Muscle layer of duodenum (tissue), 2 donors: ENCODE data around the gene SCN11A.

Experiments
- H3K27ac ChIP-seq: one replicate; pipeline ENCODE4 v1.7.0; 2013; ENCODE audit warnings: mild to moderate bottlenecking, low read length
- H3K27me3 ChIP-seq: one replicate; pipeline ENCODE4 v1.7.0; 2013; ENCODE audit warnings: low read depth, mild to moderate bottlenecking, control low read depth, low read length
- H3K36me3 ChIP-seq, 2 donors: one replicate each; pipeline ENCODE4 v1.7.0; 2013; ENCODE audit warnings: low read length in 2 of 2, control low read depth in 1 of 2, mild to moderate bottlenecking in 1 of 2; ENCODE audit not compliant: insufficient read depth in 2 of 2, control insufficient read depth in 1 of 2
- H3K4me1 ChIP-seq, 2 donors: one replicate each; pipeline ENCODE4 v1.7.0; 2013; ENCODE audit warnings: low read length in 2 of 2, mild to moderate bottlenecking in 2 of 2, control low read depth in 1 of 2, moderate library complexity in 1 of 2; ENCODE audit not compliant: insufficient read depth in 2 of 2, control insufficient read depth in 1 of 2
- H3K4me3 ChIP-seq, 2 donors: one replicate each; pipeline ENCODE4 v1.7.0; 2013; ENCODE audit warnings: low read length in 2 of 2, low read depth in 1 of 2, mild to moderate bottlenecking in 1 of 2
- H3K9me3 ChIP-seq, 2 donors: one replicate each; pipeline ENCODE4 v1.7.0; 2013; ENCODE audit warnings: low read length in 2 of 2, control low read depth in 1 of 2, mild to moderate bottlenecking in 1 of 2; ENCODE audit not compliant: control insufficient read depth in 1 of 2
- donor health status: healthy.

SCN11A gene

DNA sequence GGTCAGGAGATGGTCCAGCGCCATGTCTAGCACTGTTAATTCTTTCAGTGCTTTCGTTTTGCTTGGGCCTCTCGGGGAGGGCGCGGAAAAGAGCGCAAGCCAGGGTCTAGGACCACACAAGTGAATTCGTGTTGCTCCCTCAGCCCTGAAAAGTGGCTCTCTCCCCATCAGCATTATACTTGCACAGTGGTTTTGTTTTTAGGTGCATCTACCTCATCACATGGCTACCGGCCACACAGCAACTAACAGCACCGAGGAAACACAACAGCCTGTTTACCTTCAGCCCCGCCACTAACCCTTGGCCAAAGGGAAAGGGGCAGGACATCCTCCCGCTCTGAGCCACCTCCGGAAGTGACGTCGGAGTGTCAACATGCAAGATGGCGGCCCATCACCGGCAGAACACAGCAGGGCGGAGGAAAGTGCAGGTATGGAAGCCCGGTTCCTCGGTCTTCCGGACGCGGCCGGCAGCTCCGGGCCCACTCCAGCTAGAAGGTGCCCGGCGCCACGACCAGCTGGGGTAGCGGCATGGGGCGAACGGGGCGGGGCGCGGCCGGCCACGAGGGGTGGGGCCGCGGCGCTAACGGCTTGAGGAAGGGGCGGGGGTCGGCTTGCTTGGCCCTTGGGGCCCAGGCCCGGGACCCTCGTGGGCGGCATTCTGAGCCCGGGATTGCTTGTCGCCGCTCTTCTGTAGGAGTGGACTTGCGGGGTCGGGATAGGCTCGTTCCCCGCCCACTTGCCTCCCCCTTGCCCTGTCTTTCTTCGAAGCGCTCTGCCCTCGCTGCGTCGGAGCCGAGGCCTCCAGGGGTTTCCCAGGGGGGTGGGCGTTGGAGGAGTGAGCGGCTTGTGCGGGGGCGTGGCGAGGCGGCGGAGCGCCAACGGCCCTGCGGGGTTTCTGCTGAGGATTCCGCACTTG is at the start of gene SCN11A, which contains the start of gene WDR48:
SCN11A (minus strand) TSS at position 296 of the 913 bp plus-strand sequence. CDS start 101,582 bp downstream, outside the sequence.
WDR48 (plus strand) TSS at position 368 of the 913 bp plus-strand sequence; CDS start at position 378, 10 bp downstream.
- Histone ChIP-seq H3K27ac (peak within 1 kb of the TSS; percentile 97), H3K4me3 (peak within 1 kb of the TSS; percentile 93 to 100)

DNA sequence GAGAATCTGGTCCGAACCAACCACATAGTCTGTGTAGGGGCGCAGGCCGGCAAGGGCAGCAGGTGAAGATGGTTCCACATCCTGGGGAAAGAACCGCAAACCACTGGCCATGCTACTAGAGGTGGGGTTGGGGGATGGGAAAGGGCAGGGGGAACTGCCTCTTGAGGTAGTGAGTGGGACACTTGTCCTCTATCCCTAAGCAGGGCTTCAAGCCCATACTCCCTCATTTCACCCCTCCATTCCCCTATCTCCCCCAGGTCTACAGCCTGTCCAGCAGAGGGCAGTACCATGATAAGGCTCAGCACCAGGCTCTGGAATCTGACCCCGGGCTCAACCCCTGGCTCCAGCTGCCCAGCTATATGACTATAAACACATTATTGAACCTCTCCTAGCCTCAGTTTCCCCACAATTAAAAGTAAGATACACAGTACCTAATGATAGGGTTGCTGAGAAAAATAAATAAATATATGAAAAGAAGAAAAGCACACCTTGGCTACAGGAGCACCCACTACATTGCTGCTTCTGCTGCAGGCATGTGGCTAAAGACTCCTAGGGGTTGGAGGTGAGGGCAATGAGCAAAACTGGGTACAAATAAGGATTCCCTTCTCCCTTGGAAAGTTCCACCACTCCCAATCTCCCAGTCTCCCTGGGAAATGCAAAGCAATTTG is 49.4 kb upstream of the SCN11A start:
- Histone ChIP-seq H3K4me1 (peaks cover 5 to 34% of the 10 kb centered on the region in 2 donors), H3K4me3 (no peak overlapping the region), H3K9me3 (no peaks in the 10 kb centered on the region), H3K27ac (no peak overlapping the region), H3K36me3 (peaks cover 35 to 48% of the 10 kb centered on the region in 2 donors), H3K27me3 (no peaks in the 10 kb centered on the region)

More for the DNA sequence above, at the start of gene SCN11A, which contains the start of gene WDR48:
- Histone ChIP-seq H3K9me3 (no peaks in the 10 kb centered on the region), H3K27me3 (no peaks in the 10 kb centered on the region), H3K4me1 (peaks cover 5 to 27% of the 10 kb centered on the region in 2 donors), H3K36me3 (no peaks in the 10 kb centered on the region)

DNA sequence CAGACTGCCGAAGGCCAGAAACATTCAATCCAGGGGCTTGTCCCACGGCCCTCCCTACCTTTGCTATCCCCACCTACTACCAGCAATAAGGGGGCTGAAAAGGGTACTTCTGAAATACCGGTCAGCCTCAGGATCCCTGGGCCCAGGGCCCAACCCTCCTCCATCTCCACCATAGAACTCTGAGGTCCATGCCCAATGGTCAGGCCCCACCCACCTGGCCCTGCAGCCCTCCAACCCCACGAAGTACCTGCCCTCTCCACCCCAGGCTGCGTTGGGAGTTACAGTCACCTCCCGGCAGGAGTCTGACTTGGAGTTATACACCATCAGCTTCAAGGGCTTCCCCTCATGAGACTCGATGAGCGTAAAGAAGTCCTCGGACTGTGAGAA is 48.7 kb upstream of the SCN11A start:
- H3K9me3 ChIP-seq: no peaks in the 10 kb centered on the region
- H3K27ac ChIP-seq: no peak overlapping the region
- no peak overlapping the region for H3K4me3 ChIP-seq
- no peaks in the 10 kb centered on the region for H3K27me3 ChIP-seq
- H3K36me3 ChIP-seq: peaks cover 41 to 54% of the 10 kb centered on the region in 2 donors
- peaks cover 4 to 28% of the 10 kb centered on the region in 2 donors for H3K4me1 ChIP-seq

DNA sequence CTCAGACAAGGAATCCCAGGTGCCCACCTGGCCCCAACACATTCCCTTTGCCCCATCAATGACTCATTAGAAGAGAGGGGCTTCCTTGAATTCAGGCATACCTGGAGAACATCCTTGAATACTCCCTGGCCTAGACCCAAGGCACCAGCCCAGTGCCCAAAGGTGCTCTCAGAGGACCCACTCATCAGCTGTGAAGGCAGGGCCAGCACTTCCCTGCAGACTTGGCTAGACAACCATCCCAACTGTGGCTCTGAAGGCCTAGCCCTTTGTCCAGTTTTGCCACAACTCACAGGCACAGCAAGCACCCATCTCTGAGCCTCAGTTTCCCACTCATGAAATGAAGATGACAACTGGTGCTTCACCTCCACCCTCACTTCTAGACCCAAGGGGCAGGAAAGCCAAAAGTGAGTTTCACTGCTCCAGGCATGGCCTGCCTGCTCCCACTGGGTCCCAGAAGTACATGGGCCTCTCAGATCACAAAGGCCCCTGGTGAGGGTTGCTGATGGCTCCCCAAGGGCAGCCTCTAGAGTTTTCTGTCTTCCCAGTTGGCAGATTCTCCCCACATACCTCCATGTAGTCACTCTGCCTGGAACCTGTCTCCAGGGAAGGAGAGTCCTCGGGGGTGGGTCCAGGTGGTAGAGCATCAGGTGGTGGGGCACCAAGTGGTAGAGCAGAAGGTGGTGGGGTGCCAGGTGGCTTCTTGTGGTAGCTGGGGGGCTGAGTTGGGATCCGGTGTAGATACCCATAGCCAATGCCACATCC is 48.2 kb upstream of the SCN11A start:
- H3K36me3 ChIP-seq: peaks cover 45 to 60% of the 10 kb centered on the region in 2 donors
- no peaks in the 10 kb centered on the region for H3K27me3 ChIP-seq
- H3K4me3 ChIP-seq: no peak overlapping the region
- no peaks in the 10 kb centered on the region for H3K9me3 ChIP-seq
- H3K4me1 ChIP-seq: peaks cover 0 to 22% of the 10 kb centered on the region in 2 donors
- no peak overlapping the region for H3K27ac ChIP-seq

DNA sequence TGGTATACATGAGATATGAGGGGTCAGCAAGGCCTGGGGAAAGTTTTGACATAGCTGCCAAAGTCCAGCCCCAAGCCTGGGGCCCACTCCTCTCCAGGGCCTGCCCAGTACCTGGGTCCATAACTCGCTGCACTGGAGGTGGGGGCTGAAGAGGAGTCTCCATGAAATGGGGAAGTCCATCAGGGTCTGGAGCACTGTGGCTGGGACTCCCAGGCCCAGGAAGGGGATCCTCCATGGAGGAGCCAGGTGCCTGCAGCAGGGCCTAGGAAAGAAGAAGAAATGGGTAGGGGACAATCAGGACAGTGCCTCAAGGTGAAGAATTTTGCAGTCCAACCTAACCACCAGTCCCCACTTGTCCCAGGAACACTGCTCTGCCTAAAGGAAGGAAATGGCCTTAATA is 47.5 kb upstream of the SCN11A start:
- H3K4me3 ChIP-seq: no peak overlapping the region
- H3K27ac ChIP-seq: no peak overlapping the region
- peaks cover 51 to 66% of the 10 kb centered on the region in 2 donors for H3K36me3 ChIP-seq
- H3K9me3 ChIP-seq: no peaks in the 10 kb centered on the region
- H3K4me1 ChIP-seq: peaks cover 0 to 17% of the 10 kb centered on the region in 2 donors
- no peaks in the 10 kb centered on the region for H3K27me3 ChIP-seq

DNA sequence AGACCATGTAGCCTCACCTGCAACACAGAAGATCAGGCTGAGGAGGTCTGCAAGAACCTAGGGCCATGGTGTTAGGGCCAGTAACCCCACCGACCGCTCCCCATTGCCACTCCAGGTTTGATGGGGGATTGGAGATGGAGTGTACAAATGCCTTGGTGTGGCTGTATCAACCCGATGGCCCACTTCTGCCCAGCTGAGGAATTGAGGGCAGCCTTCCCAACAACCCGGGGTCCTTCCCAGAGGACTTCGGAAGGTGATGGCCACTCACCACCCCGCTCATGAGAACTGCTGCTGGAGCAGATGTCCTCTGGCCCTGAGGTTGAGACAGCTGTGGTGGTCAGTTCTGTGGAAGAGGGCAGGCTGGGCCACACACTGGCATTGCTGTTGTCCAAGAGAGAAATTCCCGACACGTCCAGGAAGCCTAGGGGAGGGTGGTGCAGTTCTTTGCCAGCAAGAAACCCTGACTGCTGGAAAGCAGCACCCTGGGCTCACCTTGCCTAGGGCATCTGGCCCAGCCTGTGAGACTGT is 46.8 kb upstream of the SCN11A start:
- H3K27me3 ChIP-seq: no peaks in the 10 kb centered on the region
- peaks cover 56 to 72% of the 10 kb centered on the region in 2 donors for H3K36me3 ChIP-seq
- H3K27ac ChIP-seq: no peak overlapping the region
- peaks cover 0 to 11% of the 10 kb centered on the region in 2 donors for H3K4me1 ChIP-seq
- H3K4me3 ChIP-seq: no peak overlapping the region
- H3K9me3 ChIP-seq: no peaks in the 10 kb centered on the region

DNA sequence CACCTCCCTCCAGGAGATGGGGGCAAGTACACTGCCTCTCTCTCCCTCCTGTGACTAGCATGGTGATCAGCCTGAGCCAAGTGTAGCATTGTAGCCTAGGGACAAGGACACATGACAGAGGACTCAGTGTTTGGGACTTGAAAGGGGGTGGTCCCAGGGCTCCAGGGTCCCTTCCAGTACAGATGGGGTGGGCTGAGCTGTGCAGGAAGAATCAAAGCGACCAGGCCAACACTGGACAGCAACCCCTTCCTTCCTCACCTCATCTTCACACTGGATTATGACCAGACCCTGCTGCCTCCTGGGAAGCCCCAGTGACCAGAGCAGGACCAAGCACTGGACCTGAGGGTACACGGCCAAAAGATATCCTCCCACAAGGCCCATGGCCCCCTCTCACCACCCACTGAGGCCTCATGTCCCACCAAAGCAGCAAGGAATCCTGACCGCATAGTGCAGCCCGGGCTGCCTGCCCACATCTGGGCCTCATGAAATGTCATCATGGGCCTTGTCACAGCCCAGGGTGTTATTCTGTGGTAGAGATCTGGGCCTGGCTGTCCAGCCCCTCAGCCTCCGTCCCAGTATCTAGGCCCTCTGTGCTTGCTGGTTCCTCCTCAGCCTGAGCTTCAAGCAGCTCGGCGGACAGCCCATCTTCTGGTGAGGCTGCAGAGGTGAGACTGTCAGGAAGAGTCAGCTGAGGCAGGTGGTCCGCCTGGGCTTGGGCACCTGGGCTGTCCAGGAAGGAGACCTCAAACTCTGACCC is 46.1 kb upstream of the SCN11A start:
- Histone ChIP-seq H3K9me3 (no peaks in the 10 kb centered on the region), H3K4me3 (no peak overlapping the region), H3K36me3 (peaks cover 61 to 78% of the 10 kb centered on the region in 2 donors), H3K27ac (no peak overlapping the region), H3K4me1 (peaks cover 0 to 8% of the 10 kb centered on the region in 2 donors), H3K27me3 (no peaks in the 10 kb centered on the region)

DNA sequence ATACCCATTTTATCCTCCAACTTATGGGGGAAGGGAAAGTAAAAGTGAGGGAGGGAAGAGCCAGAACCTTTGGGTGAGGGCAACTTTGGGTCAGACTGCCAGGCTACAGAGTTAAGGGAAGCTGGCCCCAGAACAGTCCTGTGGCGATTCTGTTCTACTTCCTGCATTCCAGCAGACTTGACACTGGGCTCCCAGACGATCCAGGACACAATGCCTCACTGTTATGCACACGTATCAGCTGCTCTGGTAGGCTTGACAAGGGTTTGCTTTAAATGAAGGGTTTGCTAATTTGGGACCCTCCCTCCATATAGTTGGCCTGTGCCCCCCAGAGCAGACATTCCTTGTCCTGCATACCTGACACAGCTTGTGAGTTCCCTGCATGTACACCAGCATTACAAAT is 45.0 kb upstream of the SCN11A start:
- Histone ChIP-seq H3K4me3 (no peak overlapping the region), H3K27ac (no peak overlapping the region), H3K27me3 (no peaks in the 10 kb centered on the region), H3K9me3 (no peaks in the 10 kb centered on the region), H3K36me3 (peaks cover 70 to 88% of the 10 kb centered on the region in 2 donors), H3K4me1 (peaks cover 0 to 6% of the 10 kb centered on the region in 2 donors)

DNA sequence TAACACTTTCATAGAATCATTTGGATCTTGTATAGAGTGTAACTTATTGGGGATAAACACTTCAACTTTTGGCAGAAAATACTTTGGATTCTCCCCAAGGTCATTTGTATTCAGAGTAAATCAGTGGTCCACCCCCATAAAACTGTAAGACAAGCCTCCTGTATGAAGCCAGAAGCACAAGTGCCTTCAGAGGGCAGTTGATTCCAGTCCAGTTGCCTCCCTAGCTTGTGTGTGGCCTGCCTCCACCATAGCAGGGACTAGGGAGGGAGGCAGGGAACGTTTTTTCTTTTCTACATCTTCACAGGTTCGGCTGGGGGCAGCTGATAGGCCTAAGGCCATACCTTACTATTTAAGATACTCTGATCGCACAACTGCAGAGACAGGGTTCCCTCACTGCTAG is 44.0 kb upstream of the SCN11A start:
- H3K36me3 ChIP-seq: peaks cover 77 to 94% of the 10 kb centered on the region in 2 donors
- no peaks in the 10 kb centered on the region for H3K4me1 ChIP-seq
- no peaks in the 10 kb centered on the region for H3K27me3 ChIP-seq
- no peaks in the 10 kb centered on the region for H3K9me3 ChIP-seq
- no peak overlapping the region for H3K27ac ChIP-seq
- no peak overlapping the region for H3K4me3 ChIP-seq
